Karpas-422 (cell line): ENCODE data around the gene ZNF26. TPM values are rescaled to one million over a fixed set of nuclear protein-coding genes. Genes with fewer than 3 reads are reported as not detected.

Experiments used
- DNase-seq: peaks from one replicate; pipeline ENCODE4 v3.0.0-alpha.2; 2015
- H2AFZ ChIP-seq: fragments of 200-600 bp; sonication (generic); 2 replicates; pipeline ENCODE4 v1.6.1; 2014; ENCODE audit warnings: antibody characterized with exemption, low read length, mixed read lengths
- H3K27ac ChIP-seq: fragments of 200-600 bp; sonication (generic); 2 replicates; pipeline ENCODE4 v1.5.1; 2014; ENCODE audit warnings: mild to moderate bottlenecking, low read length, moderate library complexity
- H3K27me3 ChIP-seq: fragments of 200-600 bp; sonication (generic); 2 replicates; pipeline ENCODE4 v1.6.1; 2014; ENCODE audit warnings: low read length, mixed read lengths
- H3K36me3 ChIP-seq: fragments of 200-600 bp; sonication (generic); 2 replicates; pipeline ENCODE4 v1.6.1; 2014; ENCODE audit warnings: low read length, mixed read lengths; ENCODE audit not compliant: insufficient read depth
- H3K4me1 ChIP-seq: fragments of 200-600 bp; sonication (generic); 2 replicates; pipeline ENCODE4 v1.6.1; 2014; ENCODE audit warnings: mild to moderate bottlenecking, low read length, mixed read lengths
- H3K4me2 ChIP-seq: fragments of 200-600 bp; sonication (generic); 2 replicates; pipeline ENCODE4 v1.6.1; 2014; ENCODE audit warnings: low read length, low read depth, mild to moderate bottlenecking; ENCODE audit not compliant: poor library complexity, severe bottlenecking
- H3K4me3 ChIP-seq: fragments of 200-600 bp; sonication (generic); 2 replicates; pipeline ENCODE4 v1.5.1; 2014; ENCODE audit warnings: mild to moderate bottlenecking, antibody characterized with exemption, low read length, mixed read lengths
- H3K79me2 ChIP-seq: fragments of 200-600 bp; sonication (generic); 2 replicates; pipeline ENCODE4 v1.6.1; 2014; ENCODE audit warnings: mild to moderate bottlenecking, low read length, mixed read lengths
- H3K9ac ChIP-seq: fragments of 200-600 bp; sonication (generic); 2 replicates; pipeline ENCODE4 v1.6.0; 2014; ENCODE audit warnings: low read length
- H3K9me2 ChIP-seq: fragments of 200-600 bp; sonication (generic), shearing (Covaris generic); replicated peaks from 2 replicates; pipeline ENCODE4 v1.6.0; 2014; ENCODE audit warnings: mild to moderate bottlenecking, low read length, moderate library complexity; ENCODE audit not compliant: insufficient read depth
- H3K9me3 ChIP-seq: fragments of 300-700, 200-600 bp; sonication (generic); 2 replicates; pipeline ENCODE4 v1.6.1; 2014; ENCODE audit warnings: low read length, mixed read lengths
- H4K20me1 ChIP-seq: fragments of 200-600 bp; sonication (generic); 2 replicates; pipeline ENCODE4 v1.6.1; 2014; ENCODE audit warnings: mild to moderate bottlenecking, antibody characterized with exemption, low read length, low read depth; ENCODE audit not compliant: insufficient read depth
- total RNA-seq: library from RNA; depleted of rRNA; stranded (reverse); fragments of >200 nt; shearing (Covaris generic); gene quantifications from 2 replicates; pipeline ENCODE4 v1.2.3, GENCODE V29; 2014; ENCODE audit warnings: low replicate concordance

Gene ZNF26
- total RNA-seq, 1 experiment from 2014 or later: 12.7 TPM

DNA sequence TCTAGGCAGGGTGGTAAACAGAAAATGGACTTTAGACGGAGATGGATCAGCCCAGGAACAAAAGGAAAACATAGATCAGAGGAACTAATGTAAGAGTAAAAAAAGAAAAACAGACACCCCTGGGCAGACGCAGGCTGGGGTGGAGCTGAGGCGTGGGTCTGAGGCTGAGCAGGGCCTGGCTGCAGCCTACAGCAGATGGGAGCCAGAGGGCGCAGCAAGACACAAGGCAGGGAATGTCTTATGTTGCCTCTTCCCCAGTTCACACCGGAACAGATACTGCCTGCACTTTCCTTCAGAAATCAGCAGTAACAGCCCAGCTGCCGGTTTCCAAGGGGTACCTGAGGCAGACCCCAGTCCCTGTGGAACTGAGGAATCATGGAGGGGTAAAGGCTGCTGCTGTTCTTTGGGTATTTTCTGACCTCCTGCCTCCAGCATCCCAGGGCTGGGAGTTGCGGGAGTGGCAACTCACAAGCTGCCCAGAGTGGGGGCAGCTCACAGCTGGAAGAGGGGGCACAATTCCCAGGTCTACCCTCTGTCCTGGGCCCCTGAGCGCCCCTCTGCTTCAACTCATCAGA lies 39.8 kb upstream of the ZNF26 start:
- Histone ChIP-seq H3K79me2 (peaks cover 9% of the 10 kb centered on the region), H3K9me2 (no peaks in the 10 kb centered on the region), H3K4me3 (no peak overlapping the region), H3K36me3 (peaks cover 44% of the 10 kb centered on the region), H3K9ac (no peak overlapping the region), H3K4me2 (no peak overlapping the region), H3K27ac (no peak overlapping the region), H3K9me3 (peaks cover 22% of the 10 kb centered on the region), H2AFZ (no peak overlapping the region), H3K27me3 (no peaks in the 10 kb centered on the region), H3K4me1 (no peaks in the 10 kb centered on the region), H4K20me1 (no peaks in the 10 kb centered on the region)
- DNase-seq: no peak

DNA sequence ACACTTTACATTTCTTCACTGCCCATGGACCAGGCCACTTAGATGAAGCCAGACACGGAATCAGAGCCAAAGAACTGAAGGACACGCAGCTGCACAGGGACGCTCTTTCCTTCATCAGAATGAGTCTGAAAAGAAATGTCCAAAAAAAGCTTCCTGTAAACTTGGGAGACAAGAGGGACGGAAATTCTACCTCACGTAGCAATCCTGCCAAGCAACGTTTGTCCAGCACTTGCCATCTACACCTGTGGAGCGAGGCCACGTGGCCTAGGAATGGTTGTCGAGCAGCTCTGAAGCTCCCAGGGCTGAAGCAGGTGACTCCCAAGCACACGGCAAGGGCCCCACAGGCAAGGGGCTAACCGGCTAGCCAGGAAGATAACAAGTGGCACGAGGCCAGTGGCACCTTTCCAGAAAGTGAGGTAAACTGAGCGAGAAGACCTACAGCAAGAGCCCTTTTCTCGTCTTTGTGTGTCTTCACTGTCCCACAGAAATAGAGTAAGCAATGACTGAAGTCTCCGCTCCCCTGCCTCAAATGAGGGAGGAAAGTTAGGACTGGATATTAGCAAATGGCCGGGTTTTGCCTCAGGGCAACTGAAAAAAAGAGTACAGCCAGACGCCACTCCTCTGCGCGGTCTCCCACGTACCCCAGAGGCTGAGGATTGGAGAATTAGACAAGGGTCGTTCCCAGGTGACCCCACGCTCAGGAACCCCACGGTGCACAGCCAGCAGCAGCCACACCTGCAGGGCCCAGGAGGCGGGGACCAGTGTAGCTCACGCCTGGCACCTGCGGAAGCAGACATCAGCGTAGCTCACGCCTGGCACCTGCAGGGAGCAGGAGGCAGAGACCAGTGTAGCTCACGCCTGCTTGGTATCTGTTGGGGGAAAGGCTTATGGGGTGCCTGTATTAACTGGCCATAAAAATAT lies 37.8 kb upstream of the ZNF26 start:
- no peak overlapping the region for H3K9ac ChIP-seq
- H3K4me2 ChIP-seq: no peak overlapping the region
- no peaks in the 10 kb centered on the region for H3K9me2 ChIP-seq
- no peaks in the 10 kb centered on the region for H3K27me3 ChIP-seq
- H3K4me1 ChIP-seq: no peaks in the 10 kb centered on the region
- H2AFZ ChIP-seq: no peak overlapping the region
- no peak for DNase-seq
- H3K79me2 ChIP-seq: peaks cover 24% of the 10 kb centered on the region
- H3K4me3 ChIP-seq: no peak overlapping the region
- H3K9me3 ChIP-seq: peaks cover 34% of the 10 kb centered on the region
- no peak overlapping the region for H3K27ac ChIP-seq
- H4K20me1 ChIP-seq: no peaks in the 10 kb centered on the region
- peaks cover 26% of the 10 kb centered on the region for H3K36me3 ChIP-seq

DNA sequence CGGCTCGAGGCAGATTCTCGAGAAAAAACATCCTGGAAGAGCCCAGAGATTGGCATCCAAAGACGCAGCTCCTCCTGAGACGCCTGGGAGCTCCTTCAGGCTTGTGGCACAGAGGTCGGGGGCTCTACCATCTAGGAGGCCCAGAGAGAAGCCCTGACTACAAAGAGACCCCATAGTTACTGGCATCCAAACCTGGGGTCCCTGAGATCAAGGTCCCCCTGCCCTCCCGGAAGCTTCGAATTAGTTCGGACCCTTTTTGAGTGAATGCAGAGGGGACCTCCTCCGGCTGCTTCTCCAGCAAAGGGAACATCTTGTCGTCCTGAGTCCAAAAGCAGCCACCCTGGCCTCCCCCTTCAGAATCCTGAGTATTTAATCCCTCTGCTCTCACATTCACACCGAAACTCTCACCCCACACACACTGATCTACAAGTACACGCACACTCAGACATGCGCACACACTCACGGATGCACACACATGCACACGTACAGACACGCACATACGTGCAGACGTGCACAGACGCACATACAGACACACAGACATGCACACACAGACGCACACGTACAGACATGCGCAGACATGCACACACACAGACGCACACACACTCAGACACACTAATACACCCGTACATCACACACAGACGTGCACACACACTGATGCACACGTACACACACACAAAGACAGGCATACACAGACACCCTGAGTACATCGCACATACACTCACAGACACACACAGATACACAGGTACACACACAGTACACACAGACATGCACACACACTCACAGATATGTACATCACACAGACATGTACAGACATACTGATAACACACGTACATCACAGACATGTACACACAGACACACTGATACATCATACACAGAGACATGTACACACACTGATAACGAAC lies 36.0 kb upstream of the ZNF26 start:
- Histone ChIP-seq H3K27me3 (no peaks in the 10 kb centered on the region), H3K9me3 (peaks cover 34% of the 10 kb centered on the region), H3K4me1 (peaks cover 4% of the 10 kb centered on the region), H3K9ac (no peak overlapping the region), H3K27ac (no peak overlapping the region), H3K9me2 (no peaks in the 10 kb centered on the region), H3K4me3 (no peak overlapping the region), H3K36me3 (peaks cover 16% of the 10 kb centered on the region), H3K4me2 (no peak overlapping the region), H2AFZ (no peak overlapping the region), H4K20me1 (no peaks in the 10 kb centered on the region), H3K79me2 (peaks cover 36% of the 10 kb centered on the region)
- DNase-seq: no peak

DNA sequence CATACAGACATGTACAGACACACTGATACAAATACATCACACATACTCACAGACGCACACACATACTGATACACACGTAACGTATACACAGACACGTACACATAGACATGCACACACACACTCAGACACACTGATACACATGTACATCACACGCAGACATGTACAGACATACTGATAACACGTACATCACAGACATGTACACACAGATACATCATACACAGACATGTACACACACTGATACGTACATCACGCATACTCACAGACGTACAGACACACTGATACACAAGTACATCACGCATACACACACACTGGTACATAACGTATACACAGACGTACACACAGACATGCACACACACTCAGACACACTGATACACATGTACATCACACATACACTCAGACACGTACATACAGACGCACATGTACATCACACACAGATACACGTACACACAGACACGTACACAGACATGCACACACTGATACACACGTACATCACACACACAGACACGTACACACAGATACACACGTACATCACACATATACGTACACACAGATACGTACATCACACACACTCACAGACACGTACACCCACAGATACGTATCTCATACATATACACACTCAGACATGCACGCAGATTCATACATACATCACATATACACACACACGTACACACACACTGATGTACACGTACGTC lies 35.2 kb upstream of the ZNF26 start:
- Histone ChIP-seq H4K20me1 (no peaks in the 10 kb centered on the region), H3K4me3 (no peak overlapping the region), H3K9me3 (peaks cover 31% of the 10 kb centered on the region), H3K9me2 (no peaks in the 10 kb centered on the region), H3K4me2 (no peak overlapping the region), H3K36me3 (peaks cover 9% of the 10 kb centered on the region), H3K4me1 (peaks cover 8% of the 10 kb centered on the region), H2AFZ (no peak overlapping the region), H3K79me2 (peaks cover 38% of the 10 kb centered on the region), H3K27ac (no peak overlapping the region), H3K27me3 (no peaks in the 10 kb centered on the region), H3K9ac (no peak overlapping the region)
- DNase-seq: no peak

DNA sequence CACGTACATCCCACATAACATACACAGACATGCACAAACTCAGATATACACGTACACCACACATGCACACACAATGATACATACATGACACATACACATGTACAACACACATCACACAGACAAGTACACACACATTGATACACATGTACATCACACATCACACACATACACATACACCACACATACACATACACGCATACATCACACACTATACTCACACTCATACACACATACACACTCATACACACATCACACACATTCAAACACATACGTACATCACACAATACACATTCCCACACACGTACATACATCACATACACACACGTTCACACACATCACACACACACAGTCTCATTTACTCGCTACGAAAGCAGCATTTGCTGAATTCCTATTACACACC lies 34.5 kb upstream of the ZNF26 start:
- Histone ChIP-seq H3K27ac (no peak overlapping the region), H3K4me1 (peaks cover 8% of the 10 kb centered on the region), H3K4me2 (no peak overlapping the region), H3K4me3 (no peak overlapping the region), H3K9me2 (no peaks in the 10 kb centered on the region), H3K79me2 (peaks cover 38% of the 10 kb centered on the region), H3K9ac (no peak overlapping the region), H2AFZ (no peak overlapping the region), H4K20me1 (no peaks in the 10 kb centered on the region), H3K36me3 (peaks cover 6% of the 10 kb centered on the region; the same call in 1 of the 2 replicates), H3K9me3 (peaks cover 30% of the 10 kb centered on the region), H3K27me3 (no peaks in the 10 kb centered on the region)
- no peak for DNase-seq

DNA sequence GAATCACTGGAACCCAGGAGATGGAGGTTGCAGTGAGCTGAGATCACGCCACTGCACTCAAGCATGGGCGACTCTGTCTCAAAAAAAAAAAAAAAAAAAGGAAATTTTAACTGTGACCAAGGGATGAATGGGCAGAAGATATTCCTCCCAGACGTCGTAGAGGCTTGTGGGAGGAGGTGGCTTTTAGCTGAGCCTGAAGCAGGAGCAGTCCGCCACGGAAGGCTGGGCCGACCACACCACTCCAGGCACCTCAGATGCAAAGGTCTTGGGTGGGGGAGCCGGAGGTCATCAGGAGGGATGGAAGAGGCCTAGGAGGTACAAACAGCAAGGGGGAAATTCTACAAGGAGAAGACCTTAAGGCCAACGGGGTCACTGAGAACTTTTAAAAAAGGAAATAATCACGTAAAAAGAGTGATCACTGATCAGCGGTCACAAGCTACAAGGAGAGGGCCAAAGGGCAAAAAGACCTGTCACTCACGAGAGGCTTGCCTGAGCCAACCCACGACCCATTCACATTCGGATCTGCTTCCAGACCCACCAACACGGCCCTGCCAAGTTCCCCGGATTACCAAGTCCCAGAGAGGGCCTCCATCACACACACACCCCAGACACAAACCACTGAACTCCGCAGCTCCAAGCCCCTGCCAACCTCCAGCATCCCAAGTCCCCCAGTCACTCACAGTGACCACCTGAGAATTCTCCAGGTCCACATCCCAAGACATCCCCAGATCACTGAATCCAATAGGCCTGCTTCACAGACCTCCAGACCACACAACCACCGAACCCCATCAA lies 33.6 kb upstream of the ZNF26 start:
- Histone ChIP-seq H3K27me3 (no peaks in the 10 kb centered on the region), H3K79me2 (peaks cover 40% of the 10 kb centered on the region), H3K27ac (no peak overlapping the region), H3K4me2 (no peak overlapping the region), H3K4me1 (peaks cover 8% of the 10 kb centered on the region), H3K9me2 (no peaks in the 10 kb centered on the region), H3K9ac (no peak overlapping the region), H3K9me3 (peaks cover 30% of the 10 kb centered on the region), H3K36me3 (peaks cover 4% of the 10 kb centered on the region; the same call in 1 of the 2 replicates), H4K20me1 (no peaks in the 10 kb centered on the region), H3K4me3 (no peak overlapping the region), H2AFZ (no peak overlapping the region)
- DNase-seq: no peak

DNA sequence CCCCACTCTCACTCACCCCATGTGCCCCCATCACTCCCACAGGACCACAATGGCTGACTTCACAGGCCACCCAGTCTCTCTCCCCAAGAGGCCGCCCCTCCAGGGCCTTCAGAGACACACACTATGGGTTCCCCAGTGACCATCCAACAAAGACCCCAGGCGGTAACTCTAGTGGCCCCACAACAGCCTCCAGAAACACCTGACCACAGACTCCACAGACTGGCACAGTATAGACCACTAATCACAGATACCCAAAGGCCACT lies 33.1 kb upstream of the ZNF26 start:
- Histone ChIP-seq H3K9me3 (peaks cover 30% of the 10 kb centered on the region), H3K36me3 (peaks cover 4% of the 10 kb centered on the region; the same call in 1 of the 2 replicates), H4K20me1 (no peaks in the 10 kb centered on the region), H3K27ac (no peak overlapping the region), H2AFZ (no peak overlapping the region), H3K79me2 (peaks cover 41% of the 10 kb centered on the region), H3K4me1 (peaks cover 8% of the 10 kb centered on the region), H3K9ac (no peak overlapping the region), H3K9me2 (no peaks in the 10 kb centered on the region), H3K4me2 (no peak overlapping the region), H3K27me3 (no peaks in the 10 kb centered on the region), H3K4me3 (no peak overlapping the region)
- no peak for DNase-seq
